Measurements from ENCODE around the gene STAT2. TPM values are rescaled to one million over a fixed set of nuclear protein-coding genes. Genes with fewer than 3 reads are reported as not detected.

STAT2 gene
- total and polyA plus RNA-seq, 2 of the 13 experiments (the other 11 are each of a cell fraction or from before 2014, with no cell fraction given): 43.5 to 84.6 TPM

DNA sequence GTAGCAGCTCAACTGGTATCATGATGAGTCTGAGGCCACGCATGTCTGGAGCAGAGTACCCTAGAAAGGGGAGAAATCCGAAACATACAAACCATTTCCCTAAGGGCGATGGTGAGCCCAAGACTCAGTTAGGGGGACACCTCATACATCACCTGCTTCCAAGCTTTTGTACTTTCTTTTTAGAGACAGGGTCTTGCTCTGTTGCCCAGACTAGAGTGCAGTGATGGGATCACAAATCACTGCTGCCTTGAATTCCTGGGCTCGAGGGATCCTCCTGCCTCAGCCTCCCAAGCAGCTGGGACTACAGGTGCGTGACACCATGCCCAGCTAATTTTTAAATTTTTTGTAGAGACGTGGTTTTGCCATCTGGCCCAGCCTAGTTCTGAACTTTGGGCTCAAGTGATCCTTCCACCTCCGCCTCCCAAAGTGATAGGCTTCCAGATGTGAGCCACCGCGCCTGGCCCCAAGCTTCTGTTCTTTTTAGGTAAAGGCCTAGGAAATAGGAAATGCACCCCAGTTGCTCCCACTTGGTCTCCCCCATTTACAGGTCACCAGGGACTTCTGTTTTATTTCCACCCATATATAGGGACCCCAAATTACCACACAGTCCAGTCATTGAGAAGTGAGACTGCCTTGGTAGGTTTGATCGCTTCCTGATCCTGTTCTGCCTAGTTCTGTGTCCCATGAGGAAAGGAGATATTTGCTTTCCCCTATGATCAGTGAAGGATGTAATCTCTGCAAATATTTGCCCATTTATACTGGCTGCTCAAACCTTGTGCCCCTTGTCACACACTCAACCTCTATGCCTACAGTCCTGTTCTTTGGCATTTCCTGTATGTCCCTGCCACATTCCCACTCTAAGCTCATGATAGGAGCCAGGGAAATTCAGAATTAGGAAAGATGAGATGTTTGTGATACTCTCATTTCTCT, 2.5 kb upstream of the STAT2 start, which contains the start of gene APOF (continued):
- TF ChIP-seq JUN (CRISPR knock-in tag; IDR thresholded peaks at IDR 0.05) (no peak), ZC3H13 (CRISPR knock-in tag; IDR thresholded peaks at IDR 0.05) (no peak), XBP1 (CRISPR knock-in tag; IDR thresholded peaks at IDR 0.05) (no peak), ZNF124 (CRISPR knock-in tag; IDR thresholded peaks at IDR 0.05) (peak; percentile 56; the same call in 1 of the 2 replicates), ZBTB38 (CRISPR knock-in tag; IDR thresholded peaks at IDR 0.05) (no peak), MBNL3 (CRISPR knock-in tag; conservative IDR thresholded peaks at IDR 0.05) (no peak), FOXA1 (IDR thresholded peaks at IDR 0.05) (no peak), FOXA1 (CRISPR knock-in tag; IDR thresholded peaks at IDR 0.05) (peak; percentile 89), GATA4 (IDR thresholded peaks at IDR 0.05; ENCODE audit: borderline replicate concordance, low read depth) (no peak), RORA (CRISPR knock-in tag; IDR thresholded peaks at IDR 0.05) (no peak), ZSCAN31 (CRISPR knock-in tag; IDR thresholded peaks at IDR 0.05; ENCODE audit: low read depth) (no peak), FOXK2 (IDR thresholded peaks at IDR 0.05) (no peak), PRPF4 (IDR thresholded peaks at IDR 0.05; ENCODE audit: low read depth, low read length, poor library complexity, severe bottlenecking) (no peak), ZNF205 (CRISPR knock-in tag; IDR thresholded peaks at IDR 0.05) (no peak), ZNF589 (CRISPR knock-in tag; conservative IDR thresholded peaks at IDR 0.05) (no peak), CC2D1A (CRISPR knock-in tag; IDR thresholded peaks at IDR 0.05) (no peak), HOXD1 (CRISPR knock-in tag; IDR thresholded peaks at IDR 0.05) (peak; percentile 80; the same call in 1 of the 2 replicates), ARNT (IDR thresholded peaks at IDR 0.05) (no peak)
- TF ChIP-seq, protein P1, sequence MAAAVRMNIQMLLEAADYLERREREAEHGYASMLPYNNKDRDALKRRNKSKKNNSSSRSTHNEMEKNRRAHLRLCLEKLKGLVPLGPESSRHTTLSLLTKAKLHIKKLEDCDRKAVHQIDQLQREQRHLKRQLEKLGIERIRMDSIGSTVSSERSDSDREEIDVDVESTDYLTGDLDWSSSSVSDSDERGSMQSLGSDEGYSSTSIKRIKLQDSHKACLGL (CRISPR knock-in tag; IDR thresholded peaks at IDR 0.05): no peak
- TF ChIP-seq, protein P2, sequence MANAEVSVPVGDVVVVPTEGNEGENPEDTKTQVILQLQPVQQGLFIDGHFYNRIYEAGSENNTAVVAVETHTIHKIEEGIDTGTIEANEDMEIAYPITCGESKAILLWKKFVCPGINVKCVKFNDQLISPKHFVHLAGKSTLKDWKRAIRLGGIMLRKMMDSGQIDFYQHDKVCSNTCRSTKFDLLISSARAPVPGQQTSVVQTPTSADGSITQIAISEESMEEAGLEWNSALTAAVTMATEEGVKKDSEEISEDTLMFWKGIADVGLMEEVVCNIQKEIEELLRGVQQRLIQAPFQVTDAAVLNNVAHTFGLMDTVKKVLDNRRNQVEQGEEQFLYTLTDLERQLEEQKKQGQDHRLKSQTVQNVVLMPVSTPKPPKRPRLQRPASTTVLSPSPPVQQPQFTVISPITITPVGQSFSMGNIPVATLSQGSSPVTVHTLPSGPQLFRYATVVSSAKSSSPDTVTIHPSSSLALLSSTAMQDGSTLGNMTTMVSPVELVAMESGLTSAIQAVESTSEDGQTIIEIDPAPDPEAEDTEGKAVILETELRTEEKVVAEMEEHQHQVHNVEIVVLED (CRISPR knock-in tag; IDR thresholded peaks at IDR 0.05; ENCODE audit: borderline replicate concordance): no peak; the same call in 1 of the 2 replicates
- TF ChIP-seq, protein P3, sequence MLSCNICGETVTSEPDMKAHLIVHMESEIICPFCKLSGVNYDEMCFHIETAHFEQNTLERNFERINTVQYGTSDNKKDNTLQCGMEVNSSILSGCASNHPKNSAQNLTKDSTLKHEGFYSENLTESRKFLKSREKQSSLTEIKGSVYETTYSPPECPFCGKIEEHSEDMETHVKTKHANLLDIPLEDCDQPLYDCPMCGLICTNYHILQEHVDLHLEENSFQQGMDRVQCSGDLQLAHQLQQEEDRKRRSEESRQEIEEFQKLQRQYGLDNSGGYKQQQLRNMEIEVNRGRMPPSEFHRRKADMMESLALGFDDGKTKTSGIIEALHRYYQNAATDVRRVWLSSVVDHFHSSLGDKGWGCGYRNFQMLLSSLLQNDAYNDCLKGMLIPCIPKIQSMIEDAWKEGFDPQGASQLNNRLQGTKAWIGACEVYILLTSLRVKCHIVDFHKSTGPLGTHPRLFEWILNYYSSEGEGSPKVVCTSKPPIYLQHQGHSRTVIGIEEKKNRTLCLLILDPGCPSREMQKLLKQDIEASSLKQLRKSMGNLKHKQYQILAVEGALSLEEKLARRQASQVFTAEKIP (CRISPR knock-in tag; IDR thresholded peaks at IDR 0.05; ENCODE audit: borderline replicate concordance): no peak
- TF ChIP-seq, protein P4, sequence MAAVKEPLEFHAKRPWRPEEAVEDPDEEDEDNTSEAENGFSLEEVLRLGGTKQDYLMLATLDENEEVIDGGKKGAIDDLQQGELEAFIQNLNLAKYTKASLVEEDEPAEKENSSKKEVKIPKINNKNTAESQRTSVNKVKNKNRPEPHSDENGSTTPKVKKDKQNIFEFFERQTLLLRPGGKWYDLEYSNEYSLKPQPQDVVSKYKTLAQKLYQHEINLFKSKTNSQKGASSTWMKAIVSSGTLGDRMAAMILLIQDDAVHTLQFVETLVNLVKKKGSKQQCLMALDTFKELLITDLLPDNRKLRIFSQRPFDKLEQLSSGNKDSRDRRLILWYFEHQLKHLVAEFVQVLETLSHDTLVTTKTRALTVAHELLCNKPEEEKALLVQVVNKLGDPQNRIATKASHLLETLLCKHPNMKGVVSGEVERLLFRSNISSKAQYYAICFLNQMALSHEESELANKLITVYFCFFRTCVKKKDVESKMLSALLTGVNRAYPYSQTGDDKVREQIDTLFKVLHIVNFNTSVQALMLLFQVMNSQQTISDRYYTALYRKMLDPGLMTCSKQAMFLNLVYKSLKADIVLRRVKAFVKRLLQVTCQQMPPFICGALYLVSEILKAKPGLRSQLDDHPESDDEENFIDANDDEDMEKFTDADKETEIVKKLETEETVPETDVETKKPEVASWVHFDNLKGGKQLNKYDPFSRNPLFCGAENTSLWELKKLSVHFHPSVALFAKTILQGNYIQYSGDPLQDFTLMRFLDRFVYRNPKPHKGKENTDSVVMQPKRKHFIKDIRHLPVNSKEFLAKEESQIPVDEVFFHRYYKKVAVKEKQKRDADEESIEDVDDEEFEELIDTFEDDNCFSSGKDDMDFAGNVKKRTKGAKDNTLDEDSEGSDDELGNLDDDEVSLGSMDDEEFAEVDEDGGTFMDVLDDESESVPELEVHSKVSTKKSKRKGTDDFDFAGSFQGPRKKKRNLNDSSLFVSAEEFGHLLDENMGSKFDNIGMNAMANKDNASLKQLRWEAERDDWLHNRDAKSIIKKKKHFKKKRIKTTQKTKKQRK (IDR thresholded peaks at IDR 0.05; ENCODE audit: low read length): no peak
- TF ChIP-seq, protein P5, sequence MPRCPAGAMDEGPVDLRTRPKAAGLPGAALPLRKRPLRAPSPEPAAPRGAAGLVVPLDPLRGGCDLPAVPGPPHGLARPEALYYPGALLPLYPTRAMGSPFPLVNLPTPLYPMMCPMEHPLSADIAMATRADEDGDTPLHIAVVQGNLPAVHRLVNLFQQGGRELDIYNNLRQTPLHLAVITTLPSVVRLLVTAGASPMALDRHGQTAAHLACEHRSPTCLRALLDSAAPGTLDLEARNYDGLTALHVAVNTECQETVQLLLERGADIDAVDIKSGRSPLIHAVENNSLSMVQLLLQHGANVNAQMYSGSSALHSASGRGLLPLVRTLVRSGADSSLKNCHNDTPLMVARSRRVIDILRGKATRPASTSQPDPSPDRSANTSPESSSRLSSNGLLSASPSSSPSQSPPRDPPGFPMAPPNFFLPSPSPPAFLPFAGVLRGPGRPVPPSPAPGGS (CRISPR knock-in tag; IDR thresholded peaks at IDR 0.05): no peak
